Transverse colon (tissue), 3 donors: ENCODE results near the gene SLC39A11.

Source experiments
- CTCF ChIP-seq, 5 experiments: fragments of 200-600 bp in 3 of 5; fragments of 450-650 bp in 2 of 5; sonication (generic) in 3 of 5; IDR thresholded peaks; 1 replicate in 2 of 5; 2 replicates in 3 of 5; pipeline ENCODE4 v1.5.1; 2016 to 2017; ENCODE audit warnings: antibody characterized with exemption in 5 of 5, inconsistent platforms in 3 of 5, mild to moderate bottlenecking in 2 of 5, moderate library complexity in 1 of 5
- POLR2A ChIP-seq: fragments of 450-650 bp; IDR thresholded peaks from one replicate; pipeline ENCODE4 v1.6.1; 2016; ENCODE audit warnings: antibody characterized with exemption, mild to moderate bottlenecking, moderate library complexity

- TF ChIP-seq CTCF (IDR thresholded peaks at IDR 0.05) = no peak
- no peak for TF ChIP-seq POLR2A
These were observed 491.6 kb downstream of the SLC39A11 start for GRCh38 chr17:72600934-72601333.
